CD4-positive, alpha-beta memory T cell (primary cell): Measurements from ENCODE around the gene DMRT2. TPM values are rescaled to one million over a fixed set of nuclear protein-coding genes. Genes with fewer than 3 reads are reported as not detected.

ENCODE experiments used
- CTCF ChIA-PET: fragments of 350-600 bp; sonication (Branson Sonifier 250); formaldehyde crosslinking; loops from one replicate; lab custom pipeline; 2021; ENCODE audit warnings: inconsistent platforms; ENCODE audit not compliant: partially characterized antibody; lab: Charles Lee
- POLR2A ChIA-PET: fragments of 350-600 bp; sonication (Branson Sonifier 250); formaldehyde crosslinking; loops from one replicate; lab custom pipeline; 2021; ENCODE audit not compliant: partially characterized antibody; lab: Charles Lee
- DNase-seq, 5 donors: peaks; one replicate each; pipeline versions ENCODE4 v3.0.0 to v3.0.0-alpha.2; 2020 to 2022; ENCODE audit warnings: mixed read lengths in 1 of 5
- H3K27ac ChIP-seq: one replicate; pipeline ENCODE4 v1.7.0; 2013; ENCODE audit warnings: low read depth, low read length
- H3K27me3 ChIP-seq: 2 replicates; pipeline ENCODE4 v1.7.0; 2013; ENCODE audit warnings: mild to moderate bottlenecking, low read length, moderate library complexity; ENCODE audit not compliant: insufficient read depth
- H3K36me3 ChIP-seq: 2 replicates; pipeline ENCODE4 v1.7.0; 2013; ENCODE audit warnings: mild to moderate bottlenecking, low read length, moderate library complexity; ENCODE audit not compliant: insufficient read depth
- H3K4me1 ChIP-seq: 2 replicates; pipeline ENCODE4 v1.7.0; 2013; ENCODE audit warnings: mild to moderate bottlenecking, low read length, moderate library complexity; ENCODE audit not compliant: insufficient read depth
- H3K4me3 ChIP-seq, 2 donors: one replicate each; pipeline ENCODE4 v1.7.0; 2013; ENCODE audit warnings: low read length in 2 of 2, mild to moderate bottlenecking in 1 of 2
- H3K9me3 ChIP-seq, 2 donors: one replicate each; pipeline ENCODE4 v1.7.0; 2013; ENCODE audit warnings: low read length in 2 of 2, control low read depth in 1 of 2; ENCODE audit not compliant: control insufficient read depth in 1 of 2
- H3K27ac Mint-ChIP-seq, 7 donors: one replicate each; pipeline ENCODE4 v1.8.0; 2020 to 2021; ENCODE audit warnings: mixed read lengths in 7 of 7, mild to moderate bottlenecking in 6 of 7, inconsistent platforms in 3 of 7, moderate library complexity in 3 of 7
- H3K27me3 Mint-ChIP-seq, 2 donors: one replicate each; pipeline ENCODE4 v1.8.0; 2020 to 2021; ENCODE audit warnings: mixed read lengths in 2 of 2
- H3K36me3 Mint-ChIP-seq, 2 donors: one replicate each; pipeline ENCODE4 v1.8.0; 2020 to 2021; ENCODE audit warnings: mixed read lengths in 2 of 2, inconsistent platforms in 1 of 2, mild to moderate bottlenecking in 1 of 2
- H3K4me1 Mint-ChIP-seq, 4 donors: one replicate each; pipeline ENCODE4 v1.8.0; 2020 to 2021; ENCODE audit warnings: mixed read lengths in 4 of 4, mild to moderate bottlenecking in 1 of 4
- H3K4me3 Mint-ChIP-seq, 8 donors: one replicate each; pipeline ENCODE4 v1.8.0; 2020 to 2021; ENCODE audit warnings: mixed read lengths in 8 of 8, mild to moderate bottlenecking in 7 of 8, moderate library complexity in 6 of 8, inconsistent platforms in 3 of 8
- H3K9me3 Mint-ChIP-seq, 8 donors: one replicate each; pipeline ENCODE4 v1.8.0; 2020 to 2021; ENCODE audit warnings: mixed read lengths in 8 of 8, mild to moderate bottlenecking in 5 of 8, inconsistent platforms in 3 of 8, moderate library complexity in 1 of 8
- intact Hi-C: fragments of 100-400 bp; cut with micrococcal nuclease; formaldehyde crosslinking; loops from one replicate; pipeline ENCODE4 v1.15.1; 2023
- polyA plus RNA-seq, 2 donors: library from polyadenylated mRNA; unstranded; fragments of 300-500 nt; fragmentation: Illumina TruSeq; gene quantifications; one replicate each; pipeline ENCODE4 v1.2.3, GENCODE V29; 2021
- total RNA-seq, 2 experiments: library from RNA; stranded (reverse); gene quantifications; one replicate each; pipeline ENCODE4 v1.2.3, GENCODE V29; 2021

Gene DMRT2
- total and polyA plus RNA-seq, 4 experiments from 2014 or later: 0.08 to 0.23 TPM; not detected in 2

GRCh38 chr9:1085086-1085485 is 34.9 kb downstream of the DMRT2 start:
- CTCF ChIA-PET: no interaction called here
- intact Hi-C loops: no loop called here

GRCh38 chr9:1086517-1086916 is 36.4 kb downstream of the DMRT2 start:
- Histone ChIP-seq H3K27me3 (no peaks in the 10 kb centered on the region), H3K4me1 (no peaks in the 10 kb centered on the region), H3K4me3 (no peak overlapping the region), H3K27ac (no peak overlapping the region), H3K9me3 (no peaks in the 10 kb centered on the region), H3K36me3 (no peaks in the 10 kb centered on the region)
- POLR2A ChIA-PET: no interaction called here
- Mint-ChIP-seq H3K27ac (no peak overlapping the region), H3K4me3 (no peak overlapping the region), H3K36me3 (no peaks in the 10 kb centered on the region), H3K27me3 (peaks cover 2 to 17% of the 10 kb centered on the region in 2 donors), H3K9me3 (peaks cover 0 to 1% (median 0%) of the 10 kb centered on the region in 8 donors), H3K4me1 (peaks cover 0 to 2% (median 0%) of the 10 kb centered on the region in 4 donors)
- DNase-seq: no peak
- intact Hi-C loops: no loop called here
- CTCF ChIA-PET: no interaction called here

More at GRCh38 chr9:1085086-1085485, 34.9 kb downstream of the DMRT2 start:
- Histone ChIP-seq H3K36me3 (no peaks in the 10 kb centered on the region), H3K4me3 (no peak overlapping the region), H3K27me3 (no peaks in the 10 kb centered on the region), H3K9me3 (no peaks in the 10 kb centered on the region), H3K4me1 (no peaks in the 10 kb centered on the region), H3K27ac (no peak overlapping the region)
- peaks cover 0 to 1% (median 0%) of the 10 kb centered on the region in 8 donors for H3K9me3 Mint-ChIP-seq
- no peak overlapping the region for H3K4me3 Mint-ChIP-seq
- no peak for DNase-seq
- H3K36me3 Mint-ChIP-seq: no peaks in the 10 kb centered on the region
- no peak overlapping the region for H3K27ac Mint-ChIP-seq
- H3K27me3 Mint-ChIP-seq: peaks cover 2 to 13% of the 10 kb centered on the region in 2 donors
- peaks cover 0 to 2% (median 0%) of the 10 kb centered on the region in 4 donors for H3K4me1 Mint-ChIP-seq
- POLR2A ChIA-PET: no interaction called here

DNA sequence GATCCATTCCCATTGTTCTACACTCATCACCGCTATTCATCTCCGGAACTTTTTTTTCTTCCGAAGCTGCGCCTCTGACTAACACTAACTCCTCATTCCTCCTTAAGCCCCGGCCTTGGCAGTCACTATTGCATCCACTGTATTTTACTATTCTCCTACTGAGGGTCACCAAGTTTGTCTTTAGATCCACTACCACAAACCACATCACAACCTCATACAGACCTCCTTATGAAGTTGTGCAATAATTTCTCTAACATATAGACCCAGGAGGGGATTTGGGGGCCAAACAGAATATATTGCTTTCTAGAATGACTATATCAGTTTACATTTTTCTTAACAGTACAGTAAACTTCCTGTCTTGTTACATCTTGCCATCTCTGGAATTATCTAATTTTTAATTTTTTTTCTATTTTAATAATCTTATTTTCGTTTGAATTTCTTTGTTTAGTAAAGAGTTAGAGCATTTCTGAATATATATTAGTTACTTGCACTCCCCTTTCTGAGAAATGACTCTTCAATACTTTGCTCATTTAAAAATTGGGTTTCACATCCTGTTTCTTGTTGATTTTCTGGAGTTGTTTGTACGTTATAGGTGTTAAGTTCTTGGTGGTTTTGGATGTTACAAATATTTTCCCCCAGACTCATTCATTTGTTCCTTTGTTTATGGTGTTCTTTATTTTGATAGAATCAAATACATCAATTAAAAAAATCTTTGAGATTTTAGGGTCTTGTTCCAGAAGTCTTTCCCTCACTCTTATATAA is 37.1 kb downstream of the DMRT2 start:
- Histone ChIP-seq H3K27ac (no peak overlapping the region), H3K9me3 (no peaks in the 10 kb centered on the region), H3K4me3 (no peak overlapping the region), H3K27me3 (no peaks in the 10 kb centered on the region), H3K36me3 (no peaks in the 10 kb centered on the region), H3K4me1 (no peaks in the 10 kb centered on the region)
- POLR2A ChIA-PET: no interaction called here
- Mint-ChIP-seq H3K36me3 (no peaks in the 10 kb centered on the region), H3K9me3 (peaks cover 0 to 1% (median 0%) of the 10 kb centered on the region in 8 donors), H3K27ac (no peak overlapping the region), H3K4me3 (no peak overlapping the region), H3K27me3 (peaks cover 2 to 14% of the 10 kb centered on the region in 2 donors), H3K4me1 (peaks cover 0 to 2% (median 0%) of the 10 kb centered on the region in 4 donors)
- CTCF ChIA-PET: no interaction called here
- intact Hi-C loops: no loop called here
- no peak for DNase-seq

GRCh38 chr9:1094749-1095148 is 44.6 kb downstream of the DMRT2 start:
- H3K4me3 ChIP-seq: no peak overlapping the region
- POLR2A ChIA-PET: no interaction called here
- H3K4me1 Mint-ChIP-seq: no peaks in the 10 kb centered on the region
- no peak overlapping the region for H3K4me3 Mint-ChIP-seq
- no peaks in the 10 kb centered on the region for H3K9me3 ChIP-seq
- no peaks in the 10 kb centered on the region for H3K27me3 ChIP-seq
- no peak overlapping the region for H3K27ac Mint-ChIP-seq
- no peaks in the 10 kb centered on the region for H3K36me3 Mint-ChIP-seq
- CTCF ChIA-PET: no interaction called here
- DNase-seq: no peak
- intact Hi-C loops: no loop called here
- H3K27me3 Mint-ChIP-seq: peaks cover 0 to 25% of the 10 kb centered on the region in 2 donors
- H3K27ac ChIP-seq: no peak overlapping the region
- peaks cover 0 to 5% (median 0%) of the 10 kb centered on the region in 8 donors for H3K9me3 Mint-ChIP-seq
- no peaks in the 10 kb centered on the region for H3K36me3 ChIP-seq
- no peaks in the 10 kb centered on the region for H3K4me1 ChIP-seq

GRCh38 chr9:1096155-1096964 is 46.2 kb downstream of the DMRT2 start:
- Histone ChIP-seq H3K27ac (no peak overlapping the region), H3K36me3 (no peaks in the 10 kb centered on the region), H3K4me1 (no peaks in the 10 kb centered on the region), H3K4me3 (no peak overlapping the region), H3K9me3 (no peaks in the 10 kb centered on the region), H3K27me3 (no peaks in the 10 kb centered on the region)
- Mint-ChIP-seq H3K27me3 (peaks cover 2 to 22% of the 10 kb centered on the region in 2 donors), H3K9me3 (peaks cover 0 to 5% (median 0%) of the 10 kb centered on the region in 8 donors), H3K4me1 (peaks cover 0 to 1% (median 0%) of the 10 kb centered on the region in 4 donors), H3K4me3 (no peak overlapping the region), H3K36me3 (no peaks in the 10 kb centered on the region), H3K27ac (peak overlapping the region in 1 of 7 donors; percentile 9)
- intact Hi-C loops: no loop called here
- CTCF ChIA-PET: no interaction called here
- POLR2A ChIA-PET: no interaction called here
- no peak for DNase-seq

- CTCF ChIA-PET: no interaction called here
- POLR2A ChIA-PET: no interaction called here
- H3K9me3 ChIP-seq: no peaks in the 10 kb centered on the region
- no peak for DNase-seq
- no peak overlapping the region for H3K4me3 ChIP-seq
- Mint-ChIP-seq H3K36me3 (no peaks in the 10 kb centered on the region), H3K27me3 (peaks cover 2 to 18% of the 10 kb centered on the region in 2 donors), H3K27ac (no peak overlapping the region), H3K9me3 (peaks cover 0 to 5% (median 0%) of the 10 kb centered on the region in 8 donors), H3K4me1 (peaks cover 0 to 1% (median under 1%) of the 10 kb centered on the region in 4 donors), H3K4me3 (no peak overlapping the region)
- H3K4me1 ChIP-seq: no peaks in the 10 kb centered on the region
- intact Hi-C loops: no loop called here
- H3K36me3 ChIP-seq: no peaks in the 10 kb centered on the region
- H3K27ac ChIP-seq: no peak overlapping the region
- no peaks in the 10 kb centered on the region for H3K27me3 ChIP-seq
Measured at GRCh38 chr9:1098551-1098950, 48.4 kb downstream of the DMRT2 start.

DNA sequence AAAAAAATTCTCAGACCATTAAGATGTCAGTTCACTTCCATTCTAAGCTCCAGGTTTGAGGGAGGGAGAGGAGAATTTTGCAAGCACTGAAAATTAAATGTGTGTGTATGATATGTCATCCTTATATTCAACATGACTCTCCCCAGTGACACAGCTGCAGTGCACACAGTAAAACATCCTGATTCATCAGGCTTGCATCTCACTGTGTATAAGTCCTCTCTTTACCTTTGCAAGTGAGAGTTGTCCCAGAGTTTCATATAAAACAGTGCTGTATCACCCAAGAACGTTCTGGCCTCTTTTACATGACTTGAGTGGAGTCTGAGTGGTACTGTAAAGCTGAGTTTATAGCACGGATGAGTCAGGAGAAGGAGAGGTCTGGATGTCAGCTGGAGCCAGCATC is 50.0 kb downstream of the DMRT2 start:
- Histone ChIP-seq H3K27ac (no peak overlapping the region), H3K36me3 (no peaks in the 10 kb centered on the region), H3K4me1 (no peaks in the 10 kb centered on the region), H3K9me3 (no peaks in the 10 kb centered on the region), H3K27me3 (no peaks in the 10 kb centered on the region), H3K4me3 (no peak overlapping the region)
- peaks cover 2 to 20% of the 10 kb centered on the region in 2 donors for H3K27me3 Mint-ChIP-seq
- H3K9me3 Mint-ChIP-seq: peaks cover 0 to 9% (median 3%) of the 10 kb centered on the region in 8 donors
- H3K4me1 Mint-ChIP-seq: peaks cover 0 to 1% (median under 1%) of the 10 kb centered on the region in 4 donors
- H3K4me3 Mint-ChIP-seq: no peak overlapping the region
- no peaks in the 10 kb centered on the region for H3K36me3 Mint-ChIP-seq
- ChIA-PET POLR2A (no interaction called here), CTCF (no interaction called here)
- no peak for DNase-seq
- intact Hi-C loops: no loop called here
- H3K27ac Mint-ChIP-seq: no peak overlapping the region
